Right ventricle myocardium inferior (tissue), 1 donor: Measurements from ENCODE around the gene AJUBA. TPM values are rescaled to one million over a fixed set of nuclear protein-coding genes. Genes with fewer than 3 reads are reported as not detected.

ENCODE experiments used
- total RNA-seq: library from RNA; stranded (reverse); fragmentation: NEBNext Ultra II Directional; extraction: Animal tissue kit (Norgen Biotek cat#: 25700); gene quantifications from one replicate; pipeline ENCODE4 v1.2.1, GENCODE V29; 2021
- donor health status: DM: no; HTN: yes; CAD: no; lungs with severe emphysema.

AJUBA gene
- total RNA-seq, 1 donor from 2014 or later = 13.1 TPM

Other genes with a start within 250 kb of the AJUBA start
- 170 TPM for gene OXA1L, start 215.9 kb downstream of the AJUBA start, total RNA-seq
- 5.8 TPM for gene SLC7A7, start 167.1 kb downstream of the AJUBA start, total RNA-seq
- 110 TPM for gene MRPL52, start 152.7 kb downstream of the AJUBA start, total RNA-seq
- gene MMP14, start 146.0 kb downstream of the AJUBA start, total RNA-seq = 26.0 TPM
- 59.2 TPM for gene LRP10, start 110.8 kb downstream of the AJUBA start, total RNA-seq
- gene REM2, start 99.3 kb downstream of the AJUBA start, total RNA-seq = not detected
- gene RBM23, start 63.4 kb downstream of the AJUBA start, total RNA-seq = 40.3 TPM
- 48.7 TPM for gene PRMT5, start 53.2 kb downstream of the AJUBA start, total RNA-seq
- gene HAUS4, start 25.5 kb downstream of the AJUBA start, total RNA-seq = 19.5 TPM
- 5.6 TPM for gene C14orf93, start 27.6 kb upstream of the AJUBA start, total RNA-seq
- 134 TPM for gene PSMB5, start 52.3 kb upstream of the AJUBA start, total RNA-seq
- gene PSMB11, start 59.7 kb upstream of the AJUBA start, total RNA-seq = not detected
- gene CDH24, start 75.0 kb upstream of the AJUBA start, total RNA-seq = 2.5 TPM
- 73.9 TPM for gene ACIN1, start 112.6 kb upstream of the AJUBA start, total RNA-seq
- gene C14orf119, start 113.0 kb upstream of the AJUBA start, total RNA-seq = 22.4 TPM
- not detected for gene CIROP, start 122.4 kb upstream of the AJUBA start, total RNA-seq
- gene CEBPE, start 136.7 kb upstream of the AJUBA start, total RNA-seq = not detected
- gene SLC7A8, start 201.1 kb upstream of the AJUBA start, total RNA-seq = 11.5 TPM